ENCODE measurements around the gene GSTM5.
"Not testable (repeated sequence)": the region's sequence is repeated elsewhere in the genome, so short reads cannot be mapped to it uniquely, and the experiment has no call there.

GSTM5 gene

DNA sequence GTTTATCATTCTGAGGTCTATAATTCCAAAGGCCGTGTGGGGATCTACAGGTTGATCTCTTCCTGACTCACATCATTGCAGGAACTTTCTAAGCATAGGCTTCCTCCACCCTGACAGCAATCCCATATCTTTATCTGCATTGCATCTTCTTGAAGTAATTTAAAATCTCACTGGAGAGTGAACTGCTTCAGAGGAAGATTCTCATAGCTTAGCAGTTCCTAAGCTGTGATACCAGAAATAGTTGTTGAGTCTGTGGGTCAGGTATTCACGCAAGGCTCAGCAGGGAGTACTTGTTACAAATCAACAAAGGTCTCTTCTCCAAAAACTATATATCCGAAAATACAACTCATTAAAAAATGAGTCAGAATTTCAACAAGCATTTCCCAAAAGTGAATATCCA lies 16.9 kb upstream of the GSTM5 start:
- DNase-seq = not testable (repeated sequence)

DNA sequence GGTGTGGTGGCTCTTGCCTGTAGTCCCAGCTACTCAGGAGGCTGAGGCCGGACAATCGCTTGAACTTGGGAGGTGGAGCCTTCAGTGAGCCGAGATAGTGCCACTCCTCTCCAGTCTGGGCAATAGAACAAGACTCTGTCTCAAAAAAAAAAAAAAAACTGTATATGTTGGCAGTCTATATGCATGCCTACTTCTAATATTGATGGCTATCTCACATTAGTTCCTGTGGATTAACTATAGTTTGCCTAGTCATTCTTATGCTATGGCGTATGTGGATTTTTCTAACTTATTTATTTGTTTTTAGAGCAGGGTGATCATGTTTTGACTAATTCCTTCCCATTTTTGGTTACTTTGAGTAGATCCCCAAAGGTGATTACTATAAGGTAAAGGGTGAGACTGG lies 15.0 kb upstream of the GSTM5 start:
- DNase-seq = no peak

DNA sequence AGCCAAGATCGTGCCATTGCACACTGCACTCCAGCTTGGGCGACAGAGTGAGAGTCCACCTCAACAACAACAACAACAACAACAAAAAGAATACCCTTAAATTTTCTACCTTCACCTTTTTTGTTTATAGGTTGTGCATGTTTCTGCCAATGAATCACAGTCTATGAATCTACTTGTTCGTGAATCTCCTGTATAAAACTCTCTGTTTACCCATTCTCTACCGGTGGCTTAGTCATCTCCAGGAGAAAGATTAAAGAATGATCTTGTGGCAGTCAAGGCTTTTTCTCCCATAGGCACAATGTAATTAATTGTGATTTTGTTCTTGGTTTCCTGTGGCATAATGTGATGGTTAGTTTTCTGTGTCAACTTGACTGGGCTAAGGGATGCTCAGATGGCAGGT lies 14.2 kb upstream of the GSTM5 start:
- DNase-seq = not testable (repeated sequence)

DNA sequence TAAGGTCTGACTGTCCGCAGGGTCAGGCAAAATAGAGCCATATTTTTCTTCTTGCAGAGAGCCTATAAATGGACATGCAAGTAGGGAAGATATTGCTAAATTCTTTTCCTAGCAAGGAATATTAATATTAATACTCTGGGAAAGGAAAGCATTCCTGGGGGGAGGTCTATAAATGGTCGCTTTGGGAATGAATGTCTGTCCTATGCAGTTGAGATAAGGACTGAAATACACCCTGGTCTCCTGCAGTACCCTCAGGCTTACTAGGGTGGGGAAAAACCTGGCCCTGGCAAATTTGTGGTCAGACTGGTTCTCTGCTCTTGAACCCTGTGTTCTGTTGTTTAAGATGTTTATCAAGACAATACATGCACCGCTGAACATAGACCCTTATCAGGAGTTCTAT lies 9.1 kb upstream of the GSTM5 start:
- DNase-seq = not testable (repeated sequence)

DNA sequence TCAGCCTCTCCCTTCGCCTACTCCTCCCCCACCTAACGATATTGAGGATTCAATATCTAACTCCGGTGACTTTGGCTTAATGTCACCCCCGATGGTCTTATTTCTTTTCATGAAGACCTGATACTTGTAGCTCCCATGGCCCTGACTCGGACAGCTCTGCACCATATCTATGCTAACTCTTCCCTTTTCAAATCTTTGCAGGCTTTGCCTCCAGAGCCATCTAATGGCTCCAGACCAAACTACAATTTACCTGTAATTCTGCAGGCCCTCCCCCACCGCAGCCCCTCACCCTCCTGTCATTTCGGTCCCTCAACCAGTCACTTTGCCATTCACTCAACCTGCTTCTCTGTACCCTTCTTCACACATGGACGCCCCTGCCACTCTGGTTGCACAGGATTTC lies 7.9 kb upstream of the GSTM5 start:
- DNase-seq = no peak

DNA sequence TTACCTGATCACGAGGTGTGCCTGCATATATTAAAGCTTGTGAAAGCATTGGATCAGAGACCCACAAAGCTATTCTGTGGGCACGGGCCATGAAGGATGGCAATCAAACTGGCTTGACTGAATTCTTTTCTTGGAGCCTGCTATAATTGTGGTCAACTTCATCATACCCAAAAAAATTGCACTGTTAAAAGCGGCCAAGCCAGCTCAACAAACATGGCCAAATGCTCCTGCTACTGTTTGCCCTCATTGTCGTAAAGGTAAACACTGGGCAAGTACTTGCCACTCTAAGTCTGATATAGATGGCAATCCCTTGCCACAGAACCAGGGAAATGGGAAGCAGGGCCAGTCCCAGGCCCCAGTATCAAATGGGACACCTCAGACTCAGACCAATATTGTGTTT lies 6.6 kb upstream of the GSTM5 start:
- DNase-seq = no peak

DNA sequence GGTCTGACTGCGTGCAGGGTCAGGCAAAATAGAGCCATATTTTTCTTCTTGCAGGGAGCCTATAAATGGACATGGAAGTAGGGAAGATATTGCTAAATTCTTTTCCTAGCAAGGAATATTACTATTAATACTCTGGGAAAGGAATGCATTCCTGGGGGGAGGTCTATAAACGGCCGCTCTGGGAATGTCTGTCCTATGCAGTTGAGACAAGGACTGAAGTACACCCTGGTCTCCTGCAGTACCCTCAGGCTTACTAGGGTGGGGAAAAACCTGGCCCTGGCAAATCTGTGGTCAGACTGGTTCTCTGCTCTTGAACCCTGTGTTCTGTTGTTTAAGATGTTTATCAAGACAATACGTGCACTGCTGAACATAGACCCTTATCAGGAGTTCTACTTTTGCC lies 3.1 kb upstream of the GSTM5 start:
- not testable (repeated sequence) for DNase-seq

DNA sequence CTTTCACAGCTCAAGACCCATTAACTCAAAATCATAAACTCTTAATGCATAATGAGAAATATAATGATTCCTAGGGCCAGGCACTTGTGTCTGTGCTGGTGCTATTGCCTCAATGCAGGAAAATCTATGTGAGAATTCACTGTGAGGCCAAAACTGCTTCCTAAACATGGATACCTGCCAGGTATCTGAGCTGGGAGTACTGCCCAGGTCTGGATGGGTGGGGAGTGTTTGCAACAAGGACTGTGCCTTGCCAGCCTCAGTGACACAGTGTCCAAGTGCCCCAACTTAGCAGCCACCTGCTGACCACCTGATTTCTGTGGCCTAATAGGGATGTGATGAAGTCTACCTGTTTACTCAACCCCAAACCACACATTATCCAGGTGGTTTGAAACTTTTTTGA lies 2.2 kb upstream of the GSTM5 start:
- DNase-seq = not testable (repeated sequence)

DNA sequence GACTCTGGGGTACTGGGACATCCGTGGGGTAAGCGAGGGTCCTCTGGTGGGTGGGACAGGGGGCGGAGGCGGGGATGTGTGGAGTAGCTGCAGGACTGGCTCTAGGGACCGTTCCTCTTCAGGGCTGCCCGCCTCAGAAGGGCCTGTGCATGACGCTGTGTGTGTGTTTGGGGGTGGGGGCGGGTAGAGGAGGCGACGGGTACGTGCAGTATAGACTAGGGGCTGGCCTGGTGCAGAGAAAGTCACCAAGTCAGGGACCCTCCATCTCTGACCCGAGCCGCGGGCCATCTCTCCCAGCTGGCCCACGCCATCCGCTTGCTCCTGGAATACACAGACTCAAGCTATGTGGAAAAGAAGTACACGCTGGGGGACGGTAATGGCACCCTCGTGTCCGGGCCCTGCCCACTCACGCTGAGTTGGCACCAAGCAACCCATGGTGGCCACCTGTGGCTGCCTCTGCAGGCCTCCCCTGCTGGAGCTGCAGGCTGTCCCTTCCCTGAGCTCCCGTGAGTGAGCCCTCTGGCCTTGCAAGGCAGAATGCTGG lies 342 bp downstream of the GSTM5 start:
- no peak for DNase-seq

DNA sequence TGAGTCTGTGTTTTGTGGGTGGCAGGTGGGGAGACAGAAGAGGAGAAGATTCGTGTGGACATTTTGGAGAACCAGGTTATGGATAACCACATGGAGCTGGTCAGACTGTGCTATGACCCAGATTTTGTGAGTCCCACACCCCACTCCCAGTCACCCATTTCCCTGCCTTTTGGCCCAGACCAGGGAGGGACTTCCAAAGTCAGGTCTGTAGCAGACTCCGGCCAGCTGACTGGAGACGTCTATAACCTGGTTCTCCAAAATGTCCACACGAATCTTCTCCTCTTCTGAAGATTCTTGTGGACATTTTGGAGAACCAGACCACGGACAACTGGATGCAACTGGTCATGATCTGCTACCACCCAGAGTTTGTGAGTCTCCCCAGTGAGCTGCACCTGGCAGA lies 1.6 kb downstream of the GSTM5 start:
- no peak for DNase-seq

DNA sequence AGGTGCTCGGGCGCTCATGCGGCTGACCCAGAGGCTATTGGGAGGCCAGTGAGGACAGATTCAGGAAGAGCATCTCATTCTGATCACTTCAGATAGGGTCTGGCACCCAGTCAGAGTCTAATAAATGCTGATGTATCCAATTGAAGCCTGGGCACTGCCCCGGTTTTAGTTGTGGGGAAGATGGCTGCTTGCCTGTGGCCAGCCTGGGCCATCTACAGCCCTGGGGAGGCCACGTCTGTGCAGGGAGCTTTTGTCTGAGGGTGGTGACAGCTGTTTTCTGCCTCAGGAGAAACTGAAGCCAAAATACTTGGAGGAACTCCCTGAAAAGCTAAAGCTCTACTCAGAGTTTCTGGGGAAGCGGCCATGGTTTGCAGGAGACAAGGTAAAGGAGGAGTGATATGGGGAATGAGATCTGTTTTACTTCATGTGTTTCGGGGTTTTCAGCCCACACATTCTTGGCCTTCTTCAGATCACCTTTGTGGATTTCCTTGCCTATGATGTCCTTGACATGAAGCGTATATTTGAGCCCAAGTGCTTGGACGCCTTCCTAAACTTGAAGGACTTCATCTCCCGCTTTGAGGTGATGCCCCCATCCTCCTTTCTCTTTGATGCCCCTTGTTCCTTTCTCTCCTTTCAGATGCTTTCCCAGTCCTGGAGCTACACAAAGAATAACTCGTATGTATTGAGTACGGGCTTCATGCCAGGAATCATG lies 2.8 kb downstream of the GSTM5 start:
- no peak for DNase-seq

DNA sequence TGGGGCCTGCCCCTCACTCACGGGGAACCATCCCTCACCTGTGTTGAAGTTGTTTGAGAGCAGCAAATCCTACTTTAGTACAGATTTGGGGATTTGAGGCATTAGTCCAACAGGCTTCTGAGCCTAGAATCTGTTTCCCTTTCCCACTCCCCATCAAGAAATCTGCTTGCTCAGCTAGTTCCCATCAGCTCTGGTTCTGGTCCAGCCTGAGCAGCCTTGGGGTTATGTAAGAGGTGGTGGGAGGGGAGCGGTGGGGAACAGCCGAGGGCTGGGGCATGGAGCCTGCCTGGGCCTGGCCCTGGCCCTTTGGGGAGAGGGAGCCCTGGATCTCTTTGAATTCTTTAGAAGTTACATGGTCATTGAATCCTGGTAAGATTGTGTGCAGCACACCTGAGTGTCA lies 4.1 kb downstream of the GSTM5 start:
- no peak for DNase-seq

DNA sequence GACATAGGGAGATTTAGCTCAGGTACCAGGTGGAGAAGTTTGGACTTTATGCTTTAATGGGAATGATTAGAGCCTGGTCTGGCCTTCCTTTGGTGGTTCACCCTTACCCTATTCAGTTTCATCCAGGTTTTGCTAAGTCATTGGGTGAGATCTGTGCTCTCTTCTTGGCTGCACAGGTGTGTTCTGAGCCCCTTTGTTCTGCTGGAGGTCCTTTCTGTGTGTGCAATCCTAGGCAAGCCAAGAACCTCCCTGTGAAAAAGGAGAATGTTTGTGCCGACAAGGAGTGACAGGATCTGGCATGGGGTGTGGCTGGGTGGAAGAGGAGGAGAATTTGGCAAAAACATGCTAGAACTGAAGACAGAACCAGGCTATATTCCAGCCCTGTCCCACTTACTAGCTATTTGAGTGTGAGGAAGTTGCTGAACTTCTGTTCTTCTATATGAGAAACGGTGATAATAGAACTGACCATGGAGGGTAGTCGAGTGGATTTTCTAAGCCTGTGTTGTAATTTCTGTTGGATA lies 4.6 kb downstream of the GSTM5 start:
- DNase-seq = no peak

DNA sequence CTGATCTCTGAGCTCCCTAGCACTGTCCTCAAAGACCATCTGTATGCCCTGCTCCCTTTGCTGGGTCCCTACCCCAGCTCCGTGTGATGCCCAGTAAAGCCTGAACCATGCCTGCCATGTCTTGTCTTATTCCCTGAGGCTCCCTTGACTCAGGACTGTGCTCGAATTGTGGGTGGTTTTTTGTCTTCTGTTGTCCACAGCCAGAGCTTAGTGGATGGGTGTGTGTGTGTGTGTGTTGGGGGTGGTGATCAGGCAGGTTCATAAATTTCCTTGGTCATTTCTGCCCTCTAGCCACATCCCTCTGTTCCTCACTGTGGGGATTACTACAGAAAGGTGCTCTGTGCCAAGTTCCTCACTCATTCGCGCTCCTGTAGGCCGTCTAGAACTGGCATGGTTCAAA lies 5.7 kb downstream of the GSTM5 start:
- DNase-seq = no peak

DNA sequence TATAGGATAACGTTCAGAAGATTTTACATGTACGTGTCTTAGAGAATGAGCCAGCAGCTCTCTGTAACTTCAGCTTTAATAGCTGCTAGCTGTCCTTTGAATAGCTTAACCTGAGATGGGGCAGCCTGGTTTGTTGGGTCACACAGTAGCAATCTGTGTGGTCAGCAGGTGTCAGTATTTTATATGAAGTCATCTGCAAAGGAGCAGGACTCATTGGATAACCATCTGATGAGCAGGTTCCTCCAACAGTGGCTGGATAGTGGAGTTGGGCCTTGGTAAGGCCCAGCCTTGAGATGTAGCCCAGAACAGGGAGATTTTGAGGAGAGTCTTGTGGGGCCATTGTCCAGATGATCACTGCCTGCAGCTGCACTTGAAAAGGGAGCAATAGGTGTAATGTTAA lies 6.4 kb downstream of the GSTM5 start:
- DNase-seq = no peak

DNA sequence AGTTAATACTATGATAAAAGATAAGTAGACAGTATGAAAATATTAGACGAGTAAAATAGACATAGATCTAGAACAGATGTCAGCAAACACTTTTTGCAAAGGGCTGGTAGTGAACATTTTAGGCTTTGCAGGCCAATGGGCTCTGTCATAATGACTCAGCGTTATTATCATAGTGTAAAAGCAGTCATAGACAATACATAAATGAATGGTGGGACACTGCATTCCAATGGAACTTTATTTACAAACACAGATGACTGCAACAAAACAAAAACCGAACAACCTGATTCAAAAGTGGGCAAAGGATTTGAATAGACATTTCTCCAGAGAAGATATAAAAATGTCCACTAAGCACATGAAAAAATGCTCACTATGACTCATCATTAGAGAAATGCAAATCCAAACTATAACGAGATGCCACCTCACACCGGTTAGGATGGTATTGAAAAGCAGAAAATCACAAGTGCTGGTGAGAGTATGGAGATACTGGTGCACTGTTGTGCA lies 7.3 kb downstream of the GSTM5 start:
- DNase-seq = no peak

DNA sequence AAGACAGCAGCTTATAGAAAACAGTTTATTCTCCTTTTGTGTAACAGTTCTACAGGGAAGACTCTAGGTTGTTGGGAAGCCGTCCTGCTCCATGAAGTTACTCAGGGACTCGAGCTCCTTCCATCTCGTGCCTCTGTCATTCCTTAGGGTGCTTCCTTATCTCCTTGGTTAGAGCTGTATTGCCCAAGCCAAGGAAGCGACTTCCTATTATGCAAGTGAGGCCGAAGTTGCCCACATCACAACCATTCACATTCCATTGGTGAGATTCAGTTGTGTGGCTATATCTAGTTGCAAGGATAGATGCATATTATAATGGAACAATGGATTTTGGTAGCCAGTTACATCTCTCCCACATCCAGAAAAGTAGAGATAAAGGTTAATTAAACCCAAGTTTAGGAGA lies 9.0 kb downstream of the GSTM5 start:
- no peak for DNase-seq

DNA sequence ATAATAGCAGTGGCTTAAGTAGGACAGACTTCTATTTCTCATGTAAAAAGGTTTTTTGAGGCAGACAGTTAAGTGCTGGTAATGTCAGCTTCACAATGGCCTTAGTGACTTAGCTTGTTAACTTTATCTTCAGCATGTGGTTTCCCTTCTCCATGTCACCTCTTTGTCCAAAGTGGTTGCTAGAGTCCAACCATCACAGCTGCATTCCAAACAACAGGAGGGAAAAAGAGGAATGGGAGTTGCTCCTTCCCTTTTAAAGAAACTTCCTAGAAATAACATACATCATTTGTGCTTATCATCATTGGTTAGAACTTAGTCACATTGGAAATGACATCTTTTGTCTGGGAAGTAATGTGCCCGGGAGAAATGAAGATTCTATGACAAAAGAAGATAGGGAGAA lies 9.9 kb downstream of the GSTM5 start:
- no peak for DNase-seq

DNA sequence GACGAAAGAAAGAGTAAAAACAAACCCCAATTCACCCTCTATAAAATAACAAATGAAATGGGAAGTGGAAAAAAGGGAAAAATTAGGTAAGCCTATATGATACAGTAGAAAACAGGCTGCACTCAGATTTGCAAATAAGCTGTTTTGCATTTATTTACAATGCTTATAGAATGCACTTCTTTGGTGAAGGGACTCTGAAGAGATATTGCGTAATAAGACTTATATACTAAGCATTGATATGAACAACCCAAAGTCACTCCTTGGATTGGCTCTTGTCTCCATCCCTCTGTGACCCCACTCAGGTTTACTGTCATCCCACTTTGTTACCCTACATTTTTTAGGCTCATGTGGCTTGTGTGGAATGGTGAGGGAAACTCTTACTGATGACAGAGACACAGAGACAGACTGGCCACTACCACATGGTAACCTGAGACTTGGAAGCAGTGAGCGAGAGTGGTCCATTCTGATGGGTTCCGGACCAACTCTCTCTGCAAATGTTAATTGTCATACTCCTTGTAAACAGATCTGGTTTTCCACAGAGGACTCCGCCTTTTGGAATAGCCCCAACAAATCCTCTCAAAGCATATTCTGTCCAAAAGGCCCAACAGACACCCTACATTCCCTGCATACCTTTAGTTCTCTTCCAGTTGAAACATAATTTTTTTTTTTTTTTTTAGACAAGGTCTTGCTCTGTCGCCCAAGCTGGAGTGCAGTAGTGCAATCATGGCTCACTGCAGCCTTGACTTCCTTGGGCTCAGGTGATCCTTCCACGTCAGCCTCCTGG lies 11.0 kb downstream of the GSTM5 start:
- no peak for DNase-seq

DNA sequence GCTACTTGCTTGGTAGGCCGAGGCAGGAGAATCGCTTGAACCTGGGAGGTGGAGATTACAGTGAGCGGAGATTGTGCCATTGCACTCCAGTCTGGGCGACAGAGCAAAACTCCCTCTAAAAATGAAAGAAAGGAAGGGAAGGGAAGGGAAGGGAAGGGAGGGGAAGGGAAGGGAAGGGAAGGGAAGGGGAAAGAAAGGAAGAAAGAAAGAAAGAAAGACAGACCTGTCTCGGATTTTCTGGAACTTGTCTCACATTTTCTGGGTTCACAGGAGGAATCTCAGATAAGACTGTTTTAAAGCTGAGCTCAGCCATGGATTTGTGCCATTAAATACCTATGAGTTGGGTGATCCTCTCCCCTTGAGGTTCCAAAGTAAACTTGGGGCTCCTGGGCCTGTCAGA lies 12.9 kb downstream of the GSTM5 start:
- no peak for DNase-seq

DNA sequence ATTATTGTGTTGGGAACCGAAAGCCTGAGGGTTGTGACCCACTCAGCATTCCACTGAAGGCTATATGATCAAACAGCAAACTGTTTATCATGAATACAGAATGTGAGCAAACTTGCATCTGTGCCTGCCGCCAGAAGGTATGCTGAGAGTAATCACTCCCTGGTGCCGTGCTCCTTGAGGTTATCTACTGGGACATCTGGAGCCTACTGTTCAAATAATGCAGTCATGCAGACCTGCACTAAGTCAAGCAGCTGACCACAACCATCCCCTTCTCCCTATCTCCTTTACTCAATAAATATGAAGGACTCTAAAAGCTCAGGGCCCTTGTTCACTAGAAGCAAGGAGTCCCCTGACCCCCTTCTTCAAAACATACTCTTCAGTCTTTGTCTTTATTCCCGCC lies 13.5 kb downstream of the GSTM5 start:
- DNase-seq = no peak

DNA sequence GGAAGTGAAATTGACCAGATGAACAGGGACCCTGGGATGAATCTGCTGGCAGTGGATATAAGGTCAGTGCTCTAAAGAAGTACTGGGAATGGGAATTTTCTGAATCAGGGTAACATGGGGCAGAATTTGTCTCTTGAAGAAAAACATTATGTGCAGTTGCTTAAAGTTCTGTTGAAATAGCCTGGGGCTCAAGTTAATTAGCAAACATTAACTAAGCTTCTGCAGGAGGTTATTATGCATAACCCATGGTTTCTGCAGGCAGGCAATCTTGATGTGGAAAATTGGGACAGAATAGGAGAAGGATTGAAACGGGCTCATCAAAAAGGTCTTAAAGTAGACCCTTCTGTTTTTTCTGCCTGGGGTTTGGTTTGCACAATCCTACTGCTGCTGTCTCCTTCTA lies 14.0 kb downstream of the GSTM5 start:
- no peak for DNase-seq
